ENCODE data around the gene C3orf20.
"Not testable (repeated sequence)": the region's sequence is repeated elsewhere in the genome, so short reads cannot be mapped to it uniquely, and the experiment has no call there.

C3orf20 gene

GRCh38 chr3:14801668-14802380, 126.9 kb downstream of the C3orf20 start:
- DNase-seq = no peak

- DNase-seq = no peak
These were observed 127.4 kb downstream of the C3orf20 start for GRCh38 chr3:14802381-14802731.

- DNase-seq = no peak
These were observed 128.4 kb downstream of the C3orf20 start for GRCh38 chr3:14803101-14803980.

- no peak for DNase-seq
These were observed 129.3 kb downstream of the C3orf20 start for GRCh38 chr3:14803981-14804834.

- no peak for DNase-seq
These were observed 130.2 kb downstream of the C3orf20 start for GRCh38 chr3:14804835-14805780.

- DNase-seq = no peak
These were observed 131.1 kb downstream of the C3orf20 start for GRCh38 chr3:14805961-14806537.

GRCh38 chr3:14806641-14807263, 131.8 kb downstream of the C3orf20 start:
- DNase-seq = no peak

- no peak for DNase-seq
These were observed 133.1 kb downstream of the C3orf20 start for GRCh38 chr3:14808025-14808424.

- no peak for DNase-seq
These were observed 133.7 kb downstream of the C3orf20 start for GRCh38 chr3:14808502-14809266.

- DNase-seq = not testable (repeated sequence)
These were observed 134.7 kb downstream of the C3orf20 start for GRCh38 chr3:14809611-14810010.

- no peak for DNase-seq
These were observed 135.3 kb downstream of the C3orf20 start for GRCh38 chr3:14810070-14810791.

GRCh38 chr3:14810801-14811661, 136.1 kb downstream of the C3orf20 start:
- DNase-seq = no peak

- no peak for DNase-seq
These were observed 136.7 kb downstream of the C3orf20 start for GRCh38 chr3:14811684-14812083.

- no peak for DNase-seq
These were observed 137.4 kb downstream of the C3orf20 start for GRCh38 chr3:14812196-14812790.

- no peak for DNase-seq
These were observed 139.5 kb downstream of the C3orf20 start for GRCh38 chr3:14814411-14814871.

- no peak for DNase-seq
These were observed 141.4 kb downstream of the C3orf20 start for GRCh38 chr3:14816359-14816758.

- no peak for DNase-seq
These were observed 144.0 kb downstream of the C3orf20 start, which contains the start of gene FGD5 for GRCh38 chr3:14818804-14819500. FGD5 (plus strand) TSS chr3:14818962; CDS start chr3:14819072, 110 bp downstream.

All from amniotic stem cell (primary cell).